PC-3 (cell line): ENCODE measurements around the gene CC2D2A. TPM values are rescaled to one million over a fixed set of nuclear protein-coding genes. Genes with fewer than 3 reads are reported as not detected.

Experiments
- ATAC-seq: fragments of 200-7000 bp; cut with Tn5 transposase; 2 replicates; pipeline ENCODE4 v1.9.1; 2020; ENCODE audit warnings: mild to moderate bottlenecking, moderate library complexity
- BruUV-seq: library from RNA; stranded (reverse); fragments of 400-500 nt; replicated peaks from 2 replicates; lab custom pipeline; 2021; lab: Mats Ljungman, UMichigan
- CTCF ChIA-PET: fragments of 300-600 bp; sonication (Branson Sonifier 250); formaldehyde crosslinking; loops from one replicate; lab custom pipeline; 2022; ENCODE audit warnings: antibody characterized with exemption; lab: Charles Lee
- POLR2A ChIA-PET: fragments of 300-600 bp; sonication (Branson Sonifier 250); formaldehyde crosslinking; loops from one replicate; lab custom pipeline; 2022; ENCODE audit warnings: antibody characterized with exemption; ENCODE audit not compliant: unreplicated experiment; lab: Charles Lee
- DNase-seq: peaks from one replicate; pipeline ENCODE4 v3.0.0-alpha.2; 2015
- H2AFZ ChIP-seq: fragments of 300-600 bp; sonication (generic); 2 replicates; pipeline ENCODE4 v1.6.0; 2016; ENCODE audit warnings: antibody characterized with exemption, low read length
- H3F3A ChIP-seq: fragments of 300-600 bp; sonication (generic); one replicate; pipeline ENCODE4 v1.6.0; 2017; ENCODE audit warnings: antibody characterized with exemption, low read length, control low read depth, mild to moderate bottlenecking; ENCODE audit not compliant: unreplicated experiment
- H3K27ac ChIP-seq: fragments of 300-600 bp; sonication (generic); 2 replicates; pipeline ENCODE4 v1.5.1; 2016; ENCODE audit warnings: mild to moderate bottlenecking, low read length
- H3K27me3 ChIP-seq: fragments of 300-600 bp; sonication (generic); 2 replicates; pipeline ENCODE4 v1.6.1; 2016; ENCODE audit warnings: low read length, mixed read lengths
- H3K36me3 ChIP-seq: fragments of 300-600 bp; sonication (generic); 2 replicates; pipeline ENCODE4 v1.6.1; 2016; ENCODE audit warnings: low read depth, mixed run types, low read length, mixed read lengths
- H3K4me1 ChIP-seq: fragments of 300-600 bp; sonication (generic); 2 replicates; pipeline ENCODE4 v1.5.1; 2016; ENCODE audit warnings: low read length; ENCODE audit not compliant: insufficient read depth
- H3K4me2 ChIP-seq: fragments of 300-600 bp; sonication (generic); 2 replicates; pipeline ENCODE4 v1.6.0; 2016; ENCODE audit warnings: low read length
- H3K4me3 ChIP-seq: fragments of 300-600 bp; sonication (generic); 2 replicates; pipeline ENCODE4 v1.5.1; 2016; ENCODE audit warnings: mild to moderate bottlenecking, low read length, mixed read lengths
- H3K79me2 ChIP-seq: fragments of 300-600 bp; sonication (generic); 2 replicates; pipeline ENCODE4 v1.6.1; 2017; ENCODE audit warnings: low read length, mixed read lengths
- H3K9ac ChIP-seq: fragments of 300-600 bp; sonication (generic); 2 replicates; pipeline ENCODE4 v1.6.0; 2016; ENCODE audit warnings: mild to moderate bottlenecking, low read length
- H3K9me2 ChIP-seq: fragments of 300-600 bp; sonication (generic); replicated peaks from 2 replicates; pipeline ENCODE4 v1.6.1; 2016; ENCODE audit warnings: mixed run types, low read length, mixed read lengths
- H3K9me3 ChIP-seq: fragments of 300-600 bp; sonication (generic); 2 replicates; pipeline ENCODE4 v1.6.1; 2016; ENCODE audit warnings: low read length, mixed read lengths
- H4K20me1 ChIP-seq: fragments of 300-600 bp; sonication (generic); 2 replicates; pipeline ENCODE4 v1.6.1; 2016; ENCODE audit warnings: low read length, mixed read lengths
- EZH2 ChIP-seq: fragments of 300-600 bp; sonication (generic); IDR thresholded peaks from one replicate; pipeline ENCODE4 v1.6.1; 2017; ENCODE audit warnings: antibody characterized with exemption, mild to moderate bottlenecking, low read length; ENCODE audit not compliant: unreplicated experiment
- EZH2phosphoT487 ChIP-seq: fragments of 300-600 bp; sonication (generic); IDR thresholded peaks from 2 replicates; pipeline ENCODE4 v1.6.1; 2018; ENCODE audit warnings: mild to moderate bottlenecking, antibody characterized with exemption, low read length, borderline replicate concordance
- intact Hi-C: fragments of 100-400 bp; cut with micrococcal nuclease; formaldehyde crosslinking; loops from 2 replicates; pipeline ENCODE4 v1.9.0; 2023
- total RNA-seq: library from RNA; depleted of rRNA; stranded (reverse); fragments of >200 nt; gene quantifications from 2 replicates; pipeline ENCODE4 v1.2.3, GENCODE V29; 2014
- TF ChIP-seq, protein P1 (sequence below): fragments of 300-600 bp; sonication (generic); conservative IDR thresholded peaks from 2 replicates; pipeline ENCODE4 v1.5.1; 2017; ENCODE audit warnings: antibody characterized with exemption, low read depth, mild to moderate bottlenecking, low read length

Gene CC2D2A
- total RNA-seq, 1 experiment from 2014 or later: 13.4 TPM

DNA sequence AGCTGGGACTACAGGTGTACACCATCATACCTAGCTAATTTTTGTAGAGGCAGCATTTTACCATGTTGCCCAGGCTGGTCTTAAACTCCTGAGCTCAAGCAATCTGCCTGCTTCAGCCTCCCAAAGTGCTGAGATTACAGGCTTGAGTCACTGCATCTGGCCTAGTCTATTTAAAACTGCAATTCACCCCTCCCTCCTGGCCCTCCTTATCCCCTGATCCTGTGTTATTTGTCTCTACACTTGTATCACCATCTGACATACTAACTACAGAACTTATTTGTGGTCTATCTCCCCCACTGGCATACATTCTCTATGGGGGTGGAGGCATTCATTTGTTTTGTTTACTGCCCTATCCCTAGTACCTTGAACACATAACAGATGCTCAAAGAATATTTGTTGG is 23.7 kb downstream of the CC2D2A start:
- ChIA-PET POLR2A (no interaction called here), CTCF (no interaction called here)
- Histone ChIP-seq H2AFZ (no peak overlapping the region), H3K9me3 (no peaks in the 10 kb centered on the region), H4K20me1 (no peaks in the 10 kb centered on the region), H3K79me2 (no peaks in the 10 kb centered on the region), H3K4me3 (no peak overlapping the region), H3K36me3 (peaks cover 3% of the 10 kb centered on the region; the same call in 1 of the 2 replicates), H3K9me2 (no peaks in the 10 kb centered on the region), H3K4me2 (no peak overlapping the region), H3K9ac (no peak overlapping the region), H3K4me1 (no peaks in the 10 kb centered on the region), H3F3A (no peaks in the 10 kb centered on the region), H3K27ac (no peak overlapping the region), H3K27me3 (no peaks in the 10 kb centered on the region)
- intact Hi-C loops: no loop called here
- TF ChIP-seq EZH2phosphoT487: no peak
- TF ChIP-seq, protein P1, sequence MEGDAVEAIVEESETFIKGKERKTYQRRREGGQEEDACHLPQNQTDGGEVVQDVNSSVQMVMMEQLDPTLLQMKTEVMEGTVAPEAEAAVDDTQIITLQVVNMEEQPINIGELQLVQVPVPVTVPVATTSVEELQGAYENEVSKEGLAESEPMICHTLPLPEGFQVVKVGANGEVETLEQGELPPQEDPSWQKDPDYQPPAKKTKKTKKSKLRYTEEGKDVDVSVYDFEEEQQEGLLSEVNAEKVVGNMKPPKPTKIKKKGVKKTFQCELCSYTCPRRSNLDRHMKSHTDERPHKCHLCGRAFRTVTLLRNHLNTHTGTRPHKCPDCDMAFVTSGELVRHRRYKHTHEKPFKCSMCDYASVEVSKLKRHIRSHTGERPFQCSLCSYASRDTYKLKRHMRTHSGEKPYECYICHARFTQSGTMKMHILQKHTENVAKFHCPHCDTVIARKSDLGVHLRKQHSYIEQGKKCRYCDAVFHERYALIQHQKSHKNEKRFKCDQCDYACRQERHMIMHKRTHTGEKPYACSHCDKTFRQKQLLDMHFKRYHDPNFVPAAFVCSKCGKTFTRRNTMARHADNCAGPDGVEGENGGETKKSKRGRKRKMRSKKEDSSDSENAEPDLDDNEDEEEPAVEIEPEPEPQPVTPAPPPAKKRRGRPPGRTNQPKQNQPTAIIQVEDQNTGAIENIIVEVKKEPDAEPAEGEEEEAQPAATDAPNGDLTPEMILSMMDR: no peak
- no peak for TF ChIP-seq EZH2
- no TSS peak for BruUV-seq
- no peak for ATAC-seq
- no peak for DNase-seq

DNA sequence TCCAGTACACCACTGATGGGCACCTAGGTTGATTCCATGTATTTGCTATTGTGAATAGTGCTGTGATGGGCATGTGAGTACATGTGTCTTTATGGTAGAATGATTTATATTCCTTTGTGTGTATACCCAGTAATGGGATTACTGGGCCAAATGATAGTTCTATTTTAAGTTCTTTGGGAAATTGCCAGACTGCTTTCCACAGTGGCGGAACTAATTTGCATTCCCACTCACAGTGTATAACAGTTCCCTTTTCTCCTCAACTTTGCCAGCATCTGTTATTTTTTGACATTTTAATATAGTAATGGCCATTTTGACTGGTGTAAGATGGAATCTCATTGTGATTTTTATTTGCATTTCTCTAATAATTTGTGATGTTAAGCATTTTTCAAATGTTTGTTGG is 25.9 kb downstream of the CC2D2A start:
- Histone ChIP-seq H3F3A (no peaks in the 10 kb centered on the region), H3K4me1 (no peaks in the 10 kb centered on the region), H3K9me2 (no peaks in the 10 kb centered on the region), H3K9ac (no peak overlapping the region), H3K4me3 (no peak overlapping the region), H3K27ac (no peak overlapping the region), H4K20me1 (no peaks in the 10 kb centered on the region), H3K36me3 (no peaks in the 10 kb centered on the region; the same call in 1 of the 2 replicates), H3K27me3 (no peaks in the 10 kb centered on the region), H3K9me3 (no peaks in the 10 kb centered on the region), H3K79me2 (no peaks in the 10 kb centered on the region), H2AFZ (no peak overlapping the region), H3K4me2 (no peak overlapping the region)
- intact Hi-C loops: no loop called here
- ATAC-seq: no peak
- POLR2A ChIA-PET: no interaction called here
- TF ChIP-seq, protein P1: no peak
- TF ChIP-seq EZH2phosphoT487: no peak
- no peak for TF ChIP-seq EZH2
- CTCF ChIA-PET: no interaction called here
- DNase-seq: no peak
- no TSS peak for BruUV-seq

DNA sequence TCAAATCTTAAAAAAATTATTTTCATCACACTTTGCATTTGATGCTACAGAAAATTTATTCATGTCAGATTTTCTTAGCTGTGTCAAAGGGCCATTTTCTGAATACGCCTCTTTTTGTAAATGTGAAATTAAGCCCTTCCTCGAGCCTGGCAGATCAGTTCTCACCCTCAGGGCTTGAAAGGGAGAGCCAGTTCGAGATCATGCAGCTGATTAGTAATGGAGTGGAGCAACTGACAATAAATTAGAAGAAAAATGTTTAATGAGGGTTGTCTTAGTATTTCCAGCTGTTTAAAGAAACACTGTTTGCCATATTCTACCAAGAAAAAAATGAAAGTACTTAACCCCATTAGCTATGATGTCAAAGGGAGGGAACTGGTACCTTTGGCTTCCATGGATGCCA is 28.7 kb downstream of the CC2D2A start:
- Histone ChIP-seq H3K4me1 (no peaks in the 10 kb centered on the region), H3K9me2 (no peaks in the 10 kb centered on the region), H3K4me2 (no peak overlapping the region), H3K9ac (no peak overlapping the region), H3K4me3 (no peak overlapping the region), H3K9me3 (no peaks in the 10 kb centered on the region), H3K27me3 (no peaks in the 10 kb centered on the region), H3K36me3 (no peaks in the 10 kb centered on the region; the same call in 1 of the 2 replicates), H3F3A (no peaks in the 10 kb centered on the region), H4K20me1 (no peaks in the 10 kb centered on the region), H2AFZ (no peak overlapping the region), H3K27ac (no peak overlapping the region), H3K79me2 (no peaks in the 10 kb centered on the region)
- DNase-seq: no peak
- ChIA-PET CTCF (no interaction called here), POLR2A (no interaction called here)
- ATAC-seq: no peak
- intact Hi-C loops: no loop called here
- no peak for TF ChIP-seq EZH2phosphoT487
- TF ChIP-seq, protein P1: no peak
- TF ChIP-seq EZH2: no peak
- BruUV-seq: no TSS peak
